Superior temporal gyrus (tissue), 1 donor: Measurements from ENCODE around the gene RETREG1.

ENCODE experiments used
- DNase-seq: peaks from one replicate; pipeline ENCODE4 v3.0.0-alpha.2; 2016; ENCODE audit errors: extremely low spot score

Gene RETREG1

DNA sequence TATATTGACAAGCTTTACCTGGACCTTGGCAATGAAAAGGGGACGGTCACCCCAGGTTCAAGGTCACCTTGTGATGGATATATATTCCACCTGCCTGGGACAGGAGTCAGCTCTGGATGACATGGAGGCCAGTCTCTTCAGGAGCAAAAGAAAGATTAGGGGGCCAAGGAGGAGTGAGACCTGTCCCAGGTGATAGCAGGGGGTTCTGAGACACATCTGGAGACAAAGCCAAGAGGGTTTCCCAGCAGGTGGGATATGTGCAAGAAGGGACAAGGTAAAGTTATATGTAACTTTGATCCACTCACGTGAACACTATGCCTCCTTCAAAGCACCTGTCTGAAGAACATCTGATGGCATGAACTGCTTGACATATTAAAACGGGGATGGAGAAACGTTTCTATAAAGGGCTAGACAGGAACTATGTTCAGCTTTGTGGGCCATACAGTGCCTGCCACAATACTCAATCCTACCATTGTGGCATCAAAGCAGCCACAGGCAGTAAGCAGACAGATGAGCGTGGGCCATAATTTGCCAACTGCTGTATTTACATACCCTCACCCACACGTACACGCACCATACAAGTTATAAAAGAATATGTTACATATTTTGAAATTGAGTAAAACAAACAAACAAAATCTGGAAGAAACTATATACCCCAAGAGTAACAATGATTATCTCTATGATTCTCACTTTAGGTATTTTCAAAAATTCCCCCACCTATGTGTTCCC is 88.3 kb downstream of the RETREG1 start:
- DNase-seq = no peak

DNA sequence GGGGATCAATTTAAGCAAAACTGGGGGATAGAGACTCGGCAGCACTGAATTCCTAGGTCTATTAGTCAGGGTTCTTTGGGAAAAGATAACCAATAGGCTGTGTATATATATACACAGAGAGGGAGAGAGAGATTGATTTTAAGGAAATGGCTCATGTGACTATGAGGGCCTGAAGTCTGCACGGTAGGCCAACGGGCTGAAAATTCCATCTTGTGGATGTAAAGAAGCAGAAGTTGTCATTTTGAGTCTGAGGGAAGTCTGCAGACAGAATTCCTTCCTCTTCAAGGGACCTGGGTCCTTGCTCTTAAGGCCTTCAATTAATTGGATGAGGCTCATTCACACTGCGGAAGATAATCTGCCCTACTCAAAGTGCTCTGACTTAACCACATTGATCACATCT is 91.1 kb downstream of the RETREG1 start:
- no peak for DNase-seq

DNA sequence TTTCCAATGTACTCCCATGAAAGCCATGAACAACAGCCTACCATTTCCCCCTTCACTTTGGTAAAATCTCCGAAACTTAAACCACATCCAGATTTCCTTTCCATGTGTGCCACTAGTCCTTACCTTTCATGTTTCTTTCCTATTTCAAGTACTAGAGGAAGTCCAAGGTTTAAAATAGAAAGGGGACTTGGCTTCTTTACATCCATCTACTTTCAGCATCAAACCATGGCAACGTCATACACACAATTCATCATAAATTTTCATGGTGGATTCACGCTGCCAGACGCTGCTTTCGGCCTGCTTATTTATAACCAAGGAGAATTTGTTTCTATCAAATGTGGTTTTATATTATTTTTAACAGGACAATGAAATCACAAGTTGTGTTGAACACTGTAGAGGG is 92.5 kb downstream of the RETREG1 start:
- DNase-seq = no peak

- DNase-seq = no peak
Observed at GRCh38 chr5:16521521-16522483, 95.0 kb downstream of the RETREG1 start.

- no peak for DNase-seq
Observed at GRCh38 chr5:16520841-16521240, 96.0 kb downstream of the RETREG1 start.

DNA sequence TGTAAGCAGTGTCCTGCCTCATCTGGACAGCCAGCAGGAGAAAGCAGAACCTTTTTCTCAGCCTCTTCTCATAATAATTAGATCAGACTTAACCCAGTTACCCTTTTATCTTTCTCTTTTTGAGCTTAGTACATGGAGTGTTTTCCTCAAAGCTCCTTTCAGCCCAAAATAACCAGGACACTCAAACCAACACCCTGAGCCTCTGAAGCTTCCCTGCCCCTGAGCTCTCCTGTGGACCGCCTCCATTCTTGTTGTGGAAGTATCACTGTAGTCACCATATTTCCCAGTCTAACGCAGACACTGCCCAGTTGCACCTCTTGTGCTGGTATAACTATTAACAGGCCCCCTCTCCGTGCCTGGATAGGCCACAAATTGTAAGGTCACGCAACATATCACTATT is 97.4 kb downstream of the RETREG1 start:
- DNase-seq = no peak

GRCh38 chr5:16518606-16519005 is 98.2 kb downstream of the RETREG1 start:
- no peak for DNase-seq

DNA sequence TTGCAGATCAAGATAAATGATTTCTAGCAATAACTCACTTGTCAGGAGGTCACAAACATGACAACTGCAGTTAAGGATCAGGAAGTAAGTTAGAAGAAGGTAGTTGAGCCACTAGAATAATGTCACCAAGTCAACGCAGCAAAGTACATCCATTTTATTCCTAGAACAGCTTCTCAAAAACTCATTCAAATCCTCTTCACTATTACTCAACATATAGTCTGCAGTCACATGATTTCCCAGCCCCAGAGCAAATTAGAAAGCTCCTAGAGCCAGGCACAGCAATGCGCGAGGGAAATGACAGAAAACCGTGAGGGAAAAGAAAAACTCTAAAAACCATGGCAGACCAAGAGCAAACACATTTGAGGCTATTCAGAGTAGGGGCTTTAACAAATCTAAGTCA is 101.3 kb downstream of the RETREG1 start:
- no peak for DNase-seq

GRCh38 chr5:16510098-16510497 is 106.7 kb downstream of the RETREG1 start:
- no peak for DNase-seq

DNA sequence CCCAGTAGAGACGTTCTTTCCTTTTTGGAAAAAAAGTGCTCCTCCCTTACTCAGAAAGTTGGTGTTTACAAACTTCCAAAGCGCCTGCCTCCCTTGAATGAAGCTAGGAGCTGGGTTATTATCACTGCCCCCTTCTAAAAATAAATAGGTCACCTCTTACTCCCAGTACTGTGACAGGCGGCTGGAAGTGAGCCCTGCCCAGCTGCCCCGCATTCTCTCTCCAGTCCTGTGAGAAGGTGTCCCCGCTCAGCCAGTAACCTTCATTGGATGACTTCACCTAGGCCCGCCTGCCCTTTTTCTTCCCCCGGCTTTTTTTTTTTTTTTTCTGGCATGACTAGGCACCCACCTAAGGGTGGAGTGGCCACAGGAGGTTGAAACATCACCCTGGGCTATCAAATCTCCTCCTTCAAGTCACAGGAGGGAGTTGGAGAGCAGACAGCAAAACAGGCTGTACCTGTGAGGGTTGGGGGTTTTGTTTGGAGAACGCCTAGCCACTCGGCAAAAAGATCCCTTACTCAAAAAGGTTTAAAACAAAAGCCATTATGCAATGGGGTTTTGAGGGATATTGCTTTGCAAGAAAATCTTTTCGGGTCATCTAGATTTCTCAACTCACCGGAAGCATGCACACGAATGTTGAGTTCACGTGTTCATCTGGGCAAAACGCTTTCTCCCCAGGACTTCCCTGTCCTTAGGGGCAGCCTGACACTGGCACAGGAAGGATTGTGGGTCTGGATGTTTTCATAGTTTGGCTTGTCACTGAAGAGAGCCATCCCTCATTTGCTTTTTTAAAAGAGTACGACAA is 107.9 kb downstream of the RETREG1 start:
- DNase-seq = no peak

GRCh38 chr5:16507716-16508115 is 109.1 kb downstream of the RETREG1 start:
- DNase-seq = no peak

DNA sequence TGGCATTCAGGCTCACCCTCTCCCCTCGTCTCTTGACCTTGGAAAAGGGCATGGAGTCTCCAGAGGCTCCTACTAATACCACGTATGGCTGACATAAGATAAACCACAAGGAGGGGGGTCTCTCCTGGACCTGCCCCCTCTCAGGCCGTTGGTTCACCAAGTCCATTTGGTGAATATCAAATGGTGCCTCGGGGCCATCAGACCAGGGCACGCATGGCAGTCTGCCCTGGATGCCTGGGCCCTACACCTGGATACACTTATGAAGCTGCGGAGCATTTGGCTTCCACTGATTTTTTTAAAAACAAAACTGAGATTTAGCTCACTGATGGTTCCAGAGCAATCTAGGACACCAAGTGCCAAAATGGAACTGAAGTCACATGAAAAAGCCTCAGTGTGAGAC is 110.9 kb downstream of the RETREG1 start:
- no peak for DNase-seq

DNA sequence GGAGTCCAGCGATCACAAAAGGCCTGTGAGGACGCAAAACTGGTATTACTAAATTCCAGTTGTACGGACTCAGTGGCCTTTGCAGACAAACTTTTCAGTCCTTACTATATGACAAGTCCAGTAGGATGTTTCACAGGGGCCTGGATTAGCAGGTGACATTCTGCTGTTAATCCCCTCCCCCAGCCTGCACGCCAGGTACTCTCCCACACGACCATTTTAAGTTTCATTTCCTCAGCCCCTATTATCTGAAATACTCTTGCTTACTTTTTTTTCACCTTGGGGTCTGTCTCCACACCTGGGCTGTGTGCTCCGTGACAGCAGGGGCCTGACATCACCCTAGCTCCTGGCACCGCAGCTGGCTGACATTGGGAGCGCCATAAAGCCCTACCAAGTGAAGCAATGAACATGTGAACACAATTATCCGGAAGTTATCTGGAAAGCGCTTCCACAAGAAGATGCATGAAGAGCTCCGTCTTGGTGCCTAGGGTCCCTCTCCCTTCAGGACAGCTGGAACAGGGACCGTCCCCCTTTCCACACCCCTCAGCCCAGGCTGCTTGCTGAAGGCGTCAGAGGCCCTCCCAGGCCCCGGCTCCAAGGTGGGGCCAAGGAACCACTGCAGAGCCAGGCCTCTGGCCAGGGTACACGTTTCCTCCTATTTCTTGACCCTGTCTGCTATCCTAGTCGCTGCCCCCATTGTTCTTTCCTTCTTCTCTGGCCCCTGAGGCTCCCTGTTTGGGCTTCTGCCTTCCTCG is 111.5 kb downstream of the RETREG1 start:
- no peak for DNase-seq

GRCh38 chr5:16504571-16504970 is 112.2 kb downstream of the RETREG1 start:
- DNase-seq = no peak

- DNase-seq = no peak
Observed at GRCh38 chr5:16502866-16503265, 113.9 kb downstream of the RETREG1 start.

DNA sequence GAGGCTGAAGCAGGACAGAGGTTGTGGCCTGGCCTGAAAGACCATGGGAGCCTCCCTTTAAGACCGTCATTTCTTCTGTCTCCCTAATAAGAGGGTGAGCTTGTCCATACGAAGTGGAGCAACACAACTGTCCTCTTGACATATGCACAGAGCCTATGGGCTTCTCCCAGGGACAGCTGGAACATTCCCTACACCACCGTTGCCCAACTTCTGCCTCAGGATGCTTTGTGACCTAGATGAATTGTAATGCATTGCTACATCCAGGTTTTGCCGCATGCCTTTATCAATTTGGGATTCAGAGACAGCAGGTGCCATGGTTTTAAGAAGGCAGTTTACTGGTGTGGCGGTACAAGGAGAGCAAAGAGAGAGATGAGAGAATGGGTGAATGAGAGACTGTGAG is 116.8 kb downstream of the RETREG1 start:
- DNase-seq = no peak

DNA sequence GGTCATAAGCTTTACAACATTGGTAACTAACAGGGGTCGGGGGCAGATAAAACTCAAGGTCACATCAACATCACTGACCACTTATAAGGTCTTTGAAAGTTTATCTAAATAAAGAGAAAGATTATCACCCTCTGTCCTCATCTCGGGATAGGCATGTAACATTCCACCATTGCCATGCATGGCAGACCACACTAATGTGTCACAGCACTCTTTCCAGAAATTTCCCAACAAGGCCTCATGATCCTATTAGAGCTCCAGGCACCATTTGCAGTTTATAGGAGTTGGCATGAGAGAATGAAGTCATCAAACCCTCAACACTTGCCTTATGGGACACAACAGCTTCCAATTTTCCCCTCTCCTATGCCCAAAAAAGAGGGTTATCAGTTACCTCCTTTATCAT is 119.3 kb downstream of the RETREG1 start:
- DNase-seq = no peak

DNA sequence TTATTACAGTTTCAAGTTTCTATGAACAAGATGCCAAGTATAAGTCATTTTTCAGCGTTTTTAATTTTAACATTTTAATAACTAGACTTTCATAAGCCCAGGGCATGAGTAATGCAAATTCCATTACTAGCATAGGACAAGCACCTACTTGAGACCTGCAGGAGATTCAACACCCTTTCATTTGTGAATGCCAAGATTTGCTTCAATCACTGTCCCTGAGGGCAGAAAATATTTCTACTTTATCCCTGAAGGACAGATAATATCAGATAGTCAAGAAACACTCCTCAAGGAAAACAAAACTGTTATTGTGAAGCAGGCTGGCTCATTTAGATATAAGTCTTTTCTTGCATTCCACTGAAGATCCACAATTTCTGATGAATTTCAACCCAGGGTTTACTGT is 123.5 kb downstream of the RETREG1 start:
- DNase-seq = no peak

DNA sequence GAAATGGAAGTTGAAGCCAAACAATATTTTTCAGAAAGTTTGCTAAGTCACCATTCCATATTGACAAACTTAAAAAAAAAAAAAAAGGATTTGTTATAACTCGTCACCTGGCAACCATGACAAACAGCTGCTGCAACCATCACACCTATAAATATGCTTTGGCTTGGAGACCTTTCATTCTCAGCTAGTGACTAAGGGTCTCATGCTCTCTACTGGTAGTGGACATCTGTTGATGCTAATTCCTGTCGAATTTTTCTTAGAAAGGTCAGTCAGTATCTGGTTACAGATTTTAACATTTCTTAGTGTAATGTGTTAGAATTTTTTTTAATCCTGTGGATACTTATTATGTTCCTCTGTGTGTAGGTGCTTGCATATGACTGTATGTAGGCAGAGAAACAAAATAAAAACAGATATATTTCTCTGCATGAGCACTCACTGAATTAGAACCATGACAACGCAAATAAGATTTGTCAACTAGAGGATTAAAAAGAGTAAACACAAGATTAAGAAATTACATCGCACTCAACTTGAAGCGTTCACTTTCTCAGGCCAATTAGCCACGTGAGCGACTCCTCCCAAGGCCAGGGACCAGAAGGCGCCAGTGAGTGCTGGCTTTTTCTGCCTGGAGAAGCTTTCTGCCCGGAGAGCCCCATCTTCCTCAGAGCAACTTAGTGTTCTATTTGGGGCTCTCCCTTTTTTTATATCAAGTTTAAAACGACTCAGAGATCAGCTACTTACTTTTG is 124.2 kb downstream of the RETREG1 start:
- DNase-seq = no peak

DNA sequence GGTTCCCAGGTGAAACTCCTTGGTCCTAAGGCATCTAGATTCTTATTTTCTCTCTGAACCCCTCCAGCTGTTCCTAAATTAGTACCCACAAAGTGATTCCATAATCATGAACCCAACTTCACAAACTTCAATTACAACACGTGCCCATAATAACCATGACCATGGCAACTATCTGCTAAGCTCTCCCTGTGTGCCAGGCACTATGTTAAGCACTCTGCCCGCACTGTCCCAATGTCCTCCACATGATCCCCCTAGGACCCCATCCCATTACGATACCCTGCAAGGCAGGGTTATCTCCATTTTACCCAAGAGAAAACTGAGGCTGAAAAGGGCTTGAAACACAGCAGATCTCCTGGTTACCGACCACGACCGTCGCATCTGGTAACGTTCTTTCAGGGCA is 125.9 kb downstream of the RETREG1 start:
- DNase-seq = no peak

- DNase-seq = peak; percentile 95
Observed at GRCh38 chr5:16489322-16489791, 127.4 kb downstream of the RETREG1 start.
